Keratinocyte (primary cell): Measurements from ENCODE around the gene PGAP1. TPM values are rescaled to one million over a fixed set of nuclear protein-coding genes. Genes with fewer than 3 reads are reported as not detected.

ENCODE experiments used
- DNase-seq: peaks from one replicate; pipeline ENCODE4 v3.0.0-alpha.2; 2011; ENCODE audit warnings: low read depth, missing footprints, low spot score
- FAIRE-seq: peaks from 2 replicates; lab custom pipeline; 2011; peaks lifted over from hg19 to GRCh38; lab: Jason Lieb, UNC
- H2AFZ ChIP-seq: 2 replicates; pipeline ENCODE4 v1.6.0; 2012; ENCODE audit warnings: low read length, control low read depth, inconsistent platforms; ENCODE audit not compliant: control insufficient read depth
- H3K27ac ChIP-seq: 2 replicates; pipeline ENCODE4 v1.5.1; 2011; ENCODE audit warnings: low read length; ENCODE audit not compliant: control insufficient read depth, insufficient read depth
- H3K27me3 ChIP-seq: 3 replicates; pipeline ENCODE4 v1.6.0; 2011; ENCODE audit warnings: low read length; ENCODE audit not compliant: control insufficient read depth, insufficient read depth; ENCODE audit errors: extremely low read depth
- H3K36me3 ChIP-seq, 2 experiments: 2 replicates in 1 of 2; 3 replicates in 1 of 2; pipeline ENCODE4 v1.5.1; 2011; ENCODE audit warnings: low read length in 2 of 2, mild to moderate bottlenecking in 1 of 2; ENCODE audit not compliant: control insufficient read depth in 2 of 2, insufficient read depth in 2 of 2; ENCODE audit errors: extremely low read depth in 1 of 2
- H3K4me1 ChIP-seq: 3 replicates; pipeline ENCODE4 v1.5.1; 2011; ENCODE audit warnings: low read length; ENCODE audit not compliant: control insufficient read depth, insufficient read depth; ENCODE audit errors: extremely low read depth
- H3K4me2 ChIP-seq: 3 replicates; pipeline ENCODE4 v1.6.0; 2011; ENCODE audit warnings: low read depth, low read length; ENCODE audit not compliant: control insufficient read depth, insufficient read depth; ENCODE audit errors: extremely low read depth
- H3K4me3 ChIP-seq, 3 experiments: fragments of 200-600 bp in 1 of 3; sonication (generic) in 1 of 3; 2 replicates in 2 of 3; 3 replicates in 1 of 3; pipeline ENCODE4 v1.5.1; 2011 to 2016; ENCODE audit warnings: low read length in 3 of 3, mild to moderate bottlenecking in 3 of 3, control low read depth in 2 of 3, inconsistent platforms in 1 of 3, low read depth in 1 of 3, mixed read lengths in 1 of 3, mixed run types in 1 of 3, moderate library complexity in 1 of 3; ENCODE audit not compliant: control insufficient read depth in 2 of 3, insufficient read depth in 2 of 3; ENCODE audit errors: extremely low read depth in 1 of 3
- H3K79me2 ChIP-seq: 2 replicates; pipeline ENCODE4 v1.6.0; 2012; ENCODE audit warnings: low read length; ENCODE audit not compliant: control insufficient read depth, insufficient read depth
- H3K9ac ChIP-seq: 3 replicates; pipeline ENCODE4 v1.6.0; 2011; ENCODE audit warnings: low read length; ENCODE audit not compliant: control insufficient read depth, insufficient read depth; ENCODE audit errors: extremely low read depth
- H3K9me1 ChIP-seq: 3 replicates; pipeline ENCODE4 v1.6.0; 2011; ENCODE audit warnings: low read length; ENCODE audit not compliant: control insufficient read depth, insufficient read depth; ENCODE audit errors: extremely low read depth
- H3K9me3 ChIP-seq: 2 replicates; pipeline ENCODE4 v1.5.1; 2012; ENCODE audit warnings: low read depth, low read length; ENCODE audit not compliant: control insufficient read depth
- H4K20me1 ChIP-seq: 3 replicates; pipeline ENCODE4 v1.6.0; 2011; ENCODE audit warnings: low read length; ENCODE audit not compliant: control insufficient read depth, insufficient read depth; ENCODE audit errors: extremely low read depth
- EZH2 ChIP-seq: IDR thresholded peaks from one replicate; pipeline ENCODE4 v1.6.1; 2012; ENCODE audit warnings: inconsistent platforms, mild to moderate bottlenecking, low read length, moderate library complexity
- dilution Hi-C: fragments of 300-500 bp; cut with MboI; formaldehyde crosslinking; loops from one replicate; pipeline ENCODE4 v1.7.0; 2020; ENCODE audit warnings: low sequenced_read_pairs; ENCODE audit not compliant: extremely low pct_ligation_motif_present
- polyA plus RNA-seq, 5 experiments: library from polyadenylated mRNA; depleted of rRNA in 3 of 5; stranded (reverse) in 3 of 5; stranded (forward) in 1 of 5; unstranded in 1 of 5; fragments of >200 nt; gene quantifications; 1 replicate in 1 of 5; 2 replicates in 3 of 5; 3 replicates in 1 of 5; pipeline versions ENCODE4 v1.2.1 to v1.2.3, GENCODE V29; 2011 to 2012; ENCODE audit warnings: missing spikeins in 2 of 5, low read depth in 1 of 5, low replicate concordance in 1 of 5
- TF ChIP-seq, protein P1 (sequence below), 3 experiments: IDR thresholded peaks in 1 of 3; conservative IDR thresholded peaks in 1 of 3; optimal IDR thresholded peaks in 1 of 3; 2 replicates in 2 of 3; 3 replicates in 1 of 3; pipeline versions ENCODE3 to v1.5.1; 2011; ENCODE audit warnings: low read length in 3 of 3, mild to moderate bottlenecking in 3 of 3, moderate library complexity in 2 of 3, control low read depth in 1 of 3, inconsistent platforms in 1 of 3; ENCODE audit not compliant: insufficient read depth in 2 of 3; ENCODE audit errors: extremely low read depth in 1 of 3

PGAP1 gene
- polyA plus RNA-seq, 1 donor (not counting 4 experiments of a cell fraction or from before 2014, with no cell fraction given): 7.1 TPM

DNA sequence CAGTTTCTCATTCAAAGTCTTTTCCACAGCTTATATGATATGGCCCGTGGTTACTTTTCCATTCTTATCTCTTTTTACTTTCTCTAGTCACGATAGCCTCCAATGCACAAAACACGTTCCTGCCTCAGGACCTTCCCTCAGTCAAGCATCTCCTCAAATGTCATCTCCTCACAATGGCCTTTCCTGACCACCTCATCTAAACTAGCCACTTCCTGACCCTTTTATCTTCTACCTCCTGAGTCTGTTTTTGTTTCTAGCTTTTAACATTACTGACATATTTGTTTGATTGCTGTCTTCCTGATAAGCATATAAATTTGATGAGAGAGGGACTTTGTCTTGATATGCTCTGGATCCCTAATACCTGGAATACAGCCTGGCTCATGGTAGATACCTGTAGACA lies 7.6 kb downstream of the PGAP1 start:
- TF ChIP-seq, protein P1, sequence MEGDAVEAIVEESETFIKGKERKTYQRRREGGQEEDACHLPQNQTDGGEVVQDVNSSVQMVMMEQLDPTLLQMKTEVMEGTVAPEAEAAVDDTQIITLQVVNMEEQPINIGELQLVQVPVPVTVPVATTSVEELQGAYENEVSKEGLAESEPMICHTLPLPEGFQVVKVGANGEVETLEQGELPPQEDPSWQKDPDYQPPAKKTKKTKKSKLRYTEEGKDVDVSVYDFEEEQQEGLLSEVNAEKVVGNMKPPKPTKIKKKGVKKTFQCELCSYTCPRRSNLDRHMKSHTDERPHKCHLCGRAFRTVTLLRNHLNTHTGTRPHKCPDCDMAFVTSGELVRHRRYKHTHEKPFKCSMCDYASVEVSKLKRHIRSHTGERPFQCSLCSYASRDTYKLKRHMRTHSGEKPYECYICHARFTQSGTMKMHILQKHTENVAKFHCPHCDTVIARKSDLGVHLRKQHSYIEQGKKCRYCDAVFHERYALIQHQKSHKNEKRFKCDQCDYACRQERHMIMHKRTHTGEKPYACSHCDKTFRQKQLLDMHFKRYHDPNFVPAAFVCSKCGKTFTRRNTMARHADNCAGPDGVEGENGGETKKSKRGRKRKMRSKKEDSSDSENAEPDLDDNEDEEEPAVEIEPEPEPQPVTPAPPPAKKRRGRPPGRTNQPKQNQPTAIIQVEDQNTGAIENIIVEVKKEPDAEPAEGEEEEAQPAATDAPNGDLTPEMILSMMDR (optimal IDR thresholded peaks at IDR 0.05 in 1 of 3, IDR thresholded peaks at IDR 0.05 in 1 of 3, conservative IDR thresholded peaks at IDR 0.05 in 1 of 3; ENCODE audit: extremely low read depth in 1 of 3, insufficient read depth in 2 of 3, low read length in 3 of 3): no peak
- no peak for TF ChIP-seq EZH2
- no peak overlapping the region for H3K4me3 ChIP-seq
- no peak for FAIRE-seq
- no peak overlapping the region for H3K4me2 ChIP-seq
- dilution Hi-C loops: no loop called here
- peaks cover 3% of the 10 kb centered on the region for H3K4me1 ChIP-seq
- H3K27ac ChIP-seq: no peak overlapping the region
- no peaks in the 10 kb centered on the region for H3K9me1 ChIP-seq
- H3K36me3 ChIP-seq: peaks cover 3 to 6% of the 10 kb centered on the region in 2 experiments
- DNase-seq: no peak
- no peaks in the 10 kb centered on the region for H3K27me3 ChIP-seq
- H2AFZ ChIP-seq: no peak overlapping the region
- peaks cover 45% of the 10 kb centered on the region for H3K79me2 ChIP-seq
- H4K20me1 ChIP-seq: no peaks in the 10 kb centered on the region
- H3K9me3 ChIP-seq: no peaks in the 10 kb centered on the region
- H3K9ac ChIP-seq: no peak overlapping the region

DNA sequence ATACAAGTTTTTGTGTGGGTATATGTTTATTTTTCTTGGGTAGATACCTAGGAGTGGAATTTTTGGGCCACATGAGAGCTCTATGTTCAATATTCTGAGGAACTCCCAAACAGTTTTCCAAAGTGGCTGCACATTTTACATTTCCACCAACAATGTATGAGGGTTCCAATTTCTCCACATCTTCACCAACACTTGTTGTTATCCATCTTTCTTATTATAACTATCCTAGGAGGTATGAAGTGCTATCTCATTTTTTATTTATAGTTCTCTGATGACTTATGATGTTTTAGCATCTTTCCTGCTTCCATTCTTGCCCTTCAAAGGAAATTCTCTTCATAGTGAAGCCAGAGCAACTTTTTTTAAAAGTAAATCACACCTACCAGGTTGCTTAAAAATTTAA lies 8.7 kb downstream of the PGAP1 start:
- Histone ChIP-seq H3K4me1 (no peaks in the 10 kb centered on the region), H3K27ac (no peak overlapping the region), H3K36me3 (peaks cover 3 to 10% of the 10 kb centered on the region in 2 experiments), H3K4me3 (no peak overlapping the region), H3K9me1 (no peaks in the 10 kb centered on the region), H2AFZ (no peak overlapping the region), H3K27me3 (no peaks in the 10 kb centered on the region), H4K20me1 (no peaks in the 10 kb centered on the region), H3K79me2 (peaks cover 35% of the 10 kb centered on the region), H3K9me3 (no peaks in the 10 kb centered on the region), H3K9ac (no peak overlapping the region), H3K4me2 (no peak overlapping the region)
- FAIRE-seq (no peak), DNase-seq (no peak)
- TF ChIP-seq EZH2: no peak
- TF ChIP-seq, protein P1 (optimal IDR thresholded peaks at IDR 0.05 in 1 of 3, IDR thresholded peaks at IDR 0.05 in 1 of 3, conservative IDR thresholded peaks at IDR 0.05 in 1 of 3; ENCODE audit: extremely low read depth in 1 of 3, insufficient read depth in 2 of 3, low read length in 3 of 3): no peak
- dilution Hi-C loops: no loop called here
